ENCODE data around the gene KIF5C.

GRCh38 chr2:148922776-148923475, 47.9 kb downstream of the KIF5C start:
- TF ChIP-seq EZH2 (IDR thresholded peaks at IDR 0.05) (no peak), CTCF (IDR thresholded peaks at IDR 0.05) (no peak), EZH2phosphoT487 (IDR thresholded peaks at IDR 0.05) (no peak)
